VCaP (cell line): ENCODE measurements around the gene PACS2.
"Not testable (repeated sequence)": the region's sequence is repeated elsewhere in the genome, so short reads cannot be mapped to it uniquely, and the experiment has no call there.

Experiments
- H3K27ac ChIP-seq: fragments of 450-650 bp; 2 replicates; pipeline ENCODE4 v1.5.1; 2017
- CTCF ChIP-seq: fragments of 450-650 bp; conservative IDR thresholded peaks from 2 replicates; pipeline ENCODE4 v1.5.1; 2017; ENCODE audit warnings: mild to moderate bottlenecking, moderate library complexity

Gene PACS2

GRCh38 chr14:105358943-105359342 is 44.4 kb downstream of the PACS2 start:
- no peak for TF ChIP-seq CTCF
- no peak overlapping the region for H3K27ac ChIP-seq

- H3K27ac ChIP-seq, result not testable (repeated sequence)
Measured at GRCh38 chr14:105361412-105361811, 46.9 kb downstream of the PACS2 start.

- H3K27ac ChIP-seq, result 0 out of 2 replicates have a peak overlapping the region, but pooled peaks have one; percentile 13
- no peak for TF ChIP-seq CTCF
Measured at GRCh38 chr14:105363847-105364708, 49.5 kb downstream of the PACS2 start.

DNA sequence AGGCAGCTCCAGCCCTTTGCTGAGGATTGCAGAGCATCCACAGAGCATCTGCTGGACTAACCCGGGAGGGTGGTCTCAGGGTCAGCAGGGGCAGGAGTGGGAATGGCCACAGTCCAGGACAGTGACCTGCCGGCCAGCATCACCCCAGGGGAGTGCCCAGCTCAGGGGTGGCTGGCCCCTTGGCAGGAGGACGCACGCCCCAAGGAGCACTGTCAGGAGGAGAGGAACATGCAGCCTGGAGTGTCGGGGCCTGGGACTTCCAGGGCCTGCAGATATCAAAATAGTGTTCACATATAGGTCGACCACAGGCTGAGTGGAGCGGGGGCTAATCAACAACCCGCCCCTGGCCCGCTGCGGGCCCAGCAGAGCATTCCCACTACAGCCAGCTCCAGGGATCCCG is 50.6 kb downstream of the PACS2 start:
- no peak for TF ChIP-seq CTCF
- no peak overlapping the region for H3K27ac ChIP-seq

- H3K27ac ChIP-seq, result no peak overlapping the region
- TF ChIP-seq CTCF, result no peak
Measured at GRCh38 chr14:105365681-105366080, 51.1 kb downstream of the PACS2 start.

DNA sequence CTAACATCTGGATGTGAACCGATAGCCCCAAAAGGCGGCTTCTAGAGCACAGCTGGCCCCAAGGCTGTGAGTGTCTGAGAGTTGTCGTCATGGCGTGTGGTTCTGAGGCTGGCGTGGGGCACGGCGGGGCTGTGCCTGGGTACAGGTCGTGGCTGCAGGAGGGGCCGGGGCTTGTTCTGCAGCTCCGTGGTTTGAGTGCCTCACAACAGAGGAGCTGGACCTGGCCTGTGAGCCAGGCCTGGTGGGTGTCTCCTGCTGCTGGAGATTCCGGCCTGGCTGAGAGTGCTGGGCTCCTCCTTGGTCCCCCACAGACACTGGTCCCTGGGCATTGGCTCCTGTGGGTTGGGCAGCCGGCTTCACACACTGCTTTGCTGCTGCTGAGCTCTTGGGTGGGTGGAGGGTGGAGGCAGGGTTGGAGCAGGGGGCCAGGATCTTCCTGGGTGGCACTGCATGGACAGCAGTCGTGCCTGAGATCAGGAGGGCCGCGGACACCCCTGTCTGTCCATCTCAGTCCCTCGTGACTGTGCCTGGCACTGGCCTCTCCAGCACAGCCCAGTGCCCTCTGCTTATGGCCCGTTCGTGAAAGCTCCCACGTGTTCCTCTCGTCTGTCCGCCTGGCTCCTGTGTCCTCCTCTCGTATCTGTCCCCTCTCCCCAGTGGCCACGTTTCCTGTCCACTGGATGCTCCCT is 52.0 kb downstream of the PACS2 start:
- no peak for TF ChIP-seq CTCF
- no peak overlapping the region for H3K27ac ChIP-seq

- TF ChIP-seq CTCF, result no peak
- H3K27ac ChIP-seq, result no peak overlapping the region
Measured at GRCh38 chr14:105367116-105368031, 52.8 kb downstream of the PACS2 start.
